GM12874 (cell line): Measurements from ENCODE around the gene CDC5L.

Experiments used
- TF ChIP-seq, protein P1 (sequence below): IDR thresholded peaks from 2 replicates; pipeline ENCODE4 v1.5.1; 2011; ENCODE audit warnings: low read depth, mild to moderate bottlenecking, control low read depth, low read length, moderate library complexity; ENCODE audit not compliant: insufficient read depth

CDC5L gene

DNA sequence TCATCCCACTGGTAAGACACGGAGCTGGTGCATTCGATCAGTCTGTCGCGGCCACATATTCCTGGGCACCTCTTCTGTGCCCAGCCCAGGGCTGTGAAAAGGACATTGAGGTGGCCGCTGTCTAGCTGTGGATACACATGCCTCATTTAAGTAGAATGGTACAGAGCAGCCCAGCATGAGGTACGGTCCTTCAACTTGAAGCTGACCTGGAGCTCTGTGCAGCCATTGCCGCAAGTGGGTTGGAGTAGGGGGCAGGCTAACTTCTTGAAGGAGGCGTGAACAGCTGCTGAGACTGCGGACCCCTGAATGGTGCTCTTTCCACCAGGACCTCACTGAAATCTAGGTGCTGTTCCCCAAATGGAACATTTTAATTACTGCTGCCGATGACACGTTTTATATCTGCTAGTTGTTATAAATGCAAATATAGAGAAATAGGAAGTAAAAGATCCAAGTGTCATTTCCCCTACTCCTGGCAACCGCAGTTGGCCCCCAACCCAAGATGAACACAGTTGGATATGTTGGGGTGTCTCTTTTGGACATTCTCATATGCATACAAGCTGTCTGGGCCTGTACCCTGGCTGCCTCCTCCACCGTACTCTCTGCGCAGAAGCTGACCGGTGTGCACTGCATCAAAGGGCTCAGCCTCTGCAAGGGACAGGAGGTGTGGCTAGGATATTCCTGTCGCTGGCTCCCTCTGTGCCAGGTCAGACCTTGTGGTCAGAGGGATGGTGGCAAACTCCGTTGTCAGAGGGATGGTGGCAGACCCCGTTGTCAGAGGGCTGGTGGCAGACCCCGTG lies 86.1 kb downstream of the CDC5L start:
- TF ChIP-seq, protein P1, sequence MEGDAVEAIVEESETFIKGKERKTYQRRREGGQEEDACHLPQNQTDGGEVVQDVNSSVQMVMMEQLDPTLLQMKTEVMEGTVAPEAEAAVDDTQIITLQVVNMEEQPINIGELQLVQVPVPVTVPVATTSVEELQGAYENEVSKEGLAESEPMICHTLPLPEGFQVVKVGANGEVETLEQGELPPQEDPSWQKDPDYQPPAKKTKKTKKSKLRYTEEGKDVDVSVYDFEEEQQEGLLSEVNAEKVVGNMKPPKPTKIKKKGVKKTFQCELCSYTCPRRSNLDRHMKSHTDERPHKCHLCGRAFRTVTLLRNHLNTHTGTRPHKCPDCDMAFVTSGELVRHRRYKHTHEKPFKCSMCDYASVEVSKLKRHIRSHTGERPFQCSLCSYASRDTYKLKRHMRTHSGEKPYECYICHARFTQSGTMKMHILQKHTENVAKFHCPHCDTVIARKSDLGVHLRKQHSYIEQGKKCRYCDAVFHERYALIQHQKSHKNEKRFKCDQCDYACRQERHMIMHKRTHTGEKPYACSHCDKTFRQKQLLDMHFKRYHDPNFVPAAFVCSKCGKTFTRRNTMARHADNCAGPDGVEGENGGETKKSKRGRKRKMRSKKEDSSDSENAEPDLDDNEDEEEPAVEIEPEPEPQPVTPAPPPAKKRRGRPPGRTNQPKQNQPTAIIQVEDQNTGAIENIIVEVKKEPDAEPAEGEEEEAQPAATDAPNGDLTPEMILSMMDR = no peak

DNA sequence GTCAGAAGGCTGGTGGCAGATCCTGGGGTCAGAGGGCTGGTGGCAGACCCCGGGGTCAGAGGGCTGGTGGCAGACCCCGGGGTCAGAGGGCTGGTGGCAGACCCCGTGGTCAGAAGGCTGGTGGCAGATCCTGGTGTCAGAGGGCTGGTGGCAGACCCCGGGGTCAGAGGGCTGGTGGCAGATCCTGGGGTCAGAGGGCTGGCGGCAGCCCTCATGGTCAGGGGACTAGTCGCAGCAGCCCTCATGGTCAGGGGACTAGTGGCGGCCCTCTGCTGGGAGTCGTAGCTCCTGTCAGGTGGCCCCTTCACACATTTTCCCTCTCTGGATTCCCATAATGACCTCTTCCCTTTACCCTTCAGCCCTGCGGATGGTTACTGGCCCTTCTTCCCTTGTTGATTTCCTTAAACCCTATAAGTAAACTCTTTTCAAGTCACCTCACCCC lies 86.7 kb downstream of the CDC5L start:
- TF ChIP-seq, protein P1 = no peak

DNA sequence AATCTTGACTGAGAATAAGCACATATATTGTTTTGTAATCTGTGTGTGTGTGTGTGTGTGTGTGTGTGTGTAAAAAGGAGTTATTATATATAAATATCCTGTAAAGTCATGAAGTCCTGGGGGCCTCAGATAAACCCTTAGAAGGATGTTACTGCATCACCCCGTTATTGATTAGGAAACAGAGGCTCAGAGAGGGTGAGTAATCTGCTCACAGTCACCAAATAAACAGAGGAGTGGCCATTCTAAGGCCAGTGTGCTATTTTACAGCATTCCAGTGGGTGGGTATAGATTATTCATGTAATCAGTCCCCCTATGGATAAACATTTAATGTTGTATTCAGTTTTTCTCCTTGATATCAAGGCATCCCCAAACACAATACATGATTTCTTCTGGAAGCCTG lies 87.1 kb downstream of the CDC5L start:
- TF ChIP-seq, protein P1 = no peak

DNA sequence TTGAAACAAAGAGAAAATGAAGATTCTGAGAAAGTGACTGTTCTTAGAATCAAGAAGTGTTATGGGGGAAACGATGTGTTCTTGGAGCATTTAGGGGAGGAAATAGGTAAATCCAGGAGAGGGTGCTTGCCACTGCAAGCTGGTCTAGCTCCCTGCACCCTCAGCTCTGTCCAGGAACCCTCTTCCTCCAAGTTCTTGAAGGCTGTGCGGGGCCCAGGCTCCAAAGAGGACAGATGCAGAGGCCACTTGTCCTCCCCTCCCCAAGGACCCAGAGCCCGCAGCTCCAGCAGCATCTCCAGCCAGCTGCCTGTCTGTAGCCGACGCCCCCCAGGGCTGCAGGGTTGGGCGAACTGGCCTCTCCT lies 87.9 kb downstream of the CDC5L start:
- TF ChIP-seq, protein P1 = no peak

- TF ChIP-seq, protein P1 = peak; percentile 93
Measured at GRCh38 chr6:44475779-44476434, 88.4 kb downstream of the CDC5L start.

- TF ChIP-seq, protein P1 = no peak
Measured at GRCh38 chr6:44476849-44477248, 89.3 kb downstream of the CDC5L start.

- TF ChIP-seq, protein P1 = no peak
Measured at GRCh38 chr6:44477293-44477894, 89.9 kb downstream of the CDC5L start.
